T1000 (cell line): ENCODE results near the gene CLIC6.

Source experiments
- DNase-seq: peaks from one replicate; lab custom pipeline; 2025; ENCODE audit warnings: mixed read lengths; lab: John Stamatoyannopoulos, UW

The CLIC6 gene

DNA sequence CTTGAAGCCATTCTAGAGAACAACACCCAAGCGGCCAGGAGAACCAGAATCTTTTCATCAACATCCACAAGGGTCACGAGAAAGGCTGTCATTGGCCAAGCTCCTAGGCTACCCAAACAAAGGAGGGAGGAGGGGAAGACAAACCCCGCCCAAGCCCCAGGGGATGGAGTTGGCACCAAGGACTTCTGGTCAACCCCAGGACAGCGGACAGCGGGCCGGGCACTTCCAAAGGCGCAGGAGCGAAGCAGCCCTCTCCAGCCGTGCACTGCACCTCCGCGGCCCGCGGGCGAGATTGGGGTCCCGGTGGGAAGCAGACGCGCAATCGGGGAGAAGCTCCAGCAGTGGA, at the start of gene CLIC6:
CLIC6 (plus strand) TSS at position 192 of the 346 bp plus-strand sequence. CDS start 395 bp downstream, outside the sequence.
- no peak for DNase-seq

DNA sequence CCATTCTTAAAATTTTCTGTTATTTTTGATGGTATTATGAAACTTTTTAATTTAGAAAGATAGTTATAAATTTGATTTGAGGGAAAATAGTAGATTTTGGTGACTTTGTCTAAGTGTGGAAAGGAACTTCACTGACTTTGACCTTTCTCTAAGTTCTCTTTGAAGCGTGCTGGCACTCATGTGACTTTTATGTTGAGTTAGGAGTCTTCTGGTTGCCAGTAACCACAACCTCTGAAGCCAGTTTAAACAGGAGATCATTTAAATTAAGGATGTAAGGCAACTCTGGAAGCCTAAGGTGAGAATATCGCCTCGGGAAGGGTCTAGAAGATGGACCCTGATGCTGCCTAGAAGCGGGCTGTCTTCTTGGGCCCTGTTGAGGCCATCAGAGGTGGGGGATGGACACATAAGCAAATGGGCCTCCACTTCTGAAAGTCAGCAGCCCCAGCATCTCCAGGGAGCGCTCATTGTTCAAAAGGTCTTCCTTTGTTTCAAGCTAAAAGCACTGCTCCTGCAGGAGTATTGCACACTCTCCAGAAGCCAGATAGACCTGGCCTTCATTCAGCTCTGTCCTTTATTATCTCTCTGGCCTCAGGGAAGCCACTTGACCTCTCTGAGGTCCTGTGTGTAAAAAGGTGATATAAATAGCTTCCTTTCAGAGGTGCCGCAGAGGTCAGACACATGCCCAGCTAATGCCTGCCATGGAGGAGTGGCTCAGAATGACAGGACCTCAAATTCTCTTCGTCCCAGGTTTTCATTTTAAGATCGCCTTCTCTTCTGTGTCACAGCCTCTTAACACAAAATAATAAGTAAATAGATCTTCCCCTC, 48.7 kb upstream of the CLIC6 start:
- no peak for DNase-seq

DNA sequence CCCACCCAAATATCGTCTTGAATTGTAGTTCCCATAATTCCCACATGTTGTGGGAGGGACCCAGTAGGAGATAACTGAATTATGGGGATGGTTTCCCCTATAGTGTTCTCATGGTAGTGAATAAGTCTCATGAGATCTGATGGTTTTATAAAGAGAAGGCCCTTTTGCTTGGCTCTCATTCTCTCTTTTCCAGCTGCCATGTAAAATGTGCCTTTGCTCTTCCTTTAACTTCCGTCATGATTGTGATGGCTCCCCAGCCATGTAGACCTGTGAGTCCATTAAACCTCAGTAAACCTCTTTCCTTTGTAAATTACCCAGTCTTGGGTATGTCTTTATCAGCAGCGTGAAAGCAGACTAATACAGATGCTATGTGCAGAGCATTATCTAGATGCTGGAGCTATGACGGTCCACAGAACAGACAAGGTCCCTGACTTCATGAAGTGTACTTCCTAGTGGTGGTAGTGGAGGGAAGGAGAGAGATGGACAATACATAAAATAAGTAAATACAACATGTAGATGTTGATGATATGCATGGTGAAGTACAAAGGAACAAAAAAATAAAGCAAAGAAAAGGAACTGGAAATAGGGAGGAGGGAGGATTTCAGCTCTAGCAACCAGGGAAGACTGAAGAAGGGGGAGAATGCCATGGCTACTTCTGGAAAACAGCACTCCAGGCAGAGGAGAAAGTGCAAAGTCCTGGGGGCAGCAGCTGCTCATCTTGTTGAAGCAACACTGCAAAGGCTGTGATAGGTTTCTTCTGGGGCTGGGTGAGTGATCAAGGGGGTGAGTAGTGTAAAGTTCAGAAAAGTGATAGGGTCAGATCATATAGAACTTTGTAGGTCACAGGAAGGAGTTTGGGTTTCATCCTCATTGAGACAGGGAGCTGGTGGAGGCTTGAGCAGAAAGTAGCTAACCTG, 47.1 kb upstream of the CLIC6 start:
- DNase-seq, result no peak

DNA sequence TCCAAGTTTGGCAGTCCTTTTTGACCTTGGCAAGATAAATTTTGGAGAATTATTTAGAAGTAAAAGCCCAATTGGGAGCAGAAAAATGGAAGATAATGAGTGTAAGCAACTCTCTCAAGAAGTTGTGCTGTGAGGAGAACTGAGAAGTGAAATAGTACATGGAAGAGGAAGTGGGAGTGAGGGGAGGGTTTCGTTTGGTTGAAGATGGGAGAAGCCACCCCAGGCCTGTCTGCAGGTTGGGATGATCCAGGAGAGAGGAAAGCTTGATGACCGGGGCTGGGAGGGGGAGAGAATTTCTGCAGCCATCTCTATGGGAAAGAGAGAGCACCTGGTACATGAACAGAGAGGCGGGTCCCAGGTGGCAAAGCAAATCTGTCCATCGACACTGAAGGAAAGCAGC, 45.3 kb upstream of the CLIC6 start:
- no peak for DNase-seq

DNA sequence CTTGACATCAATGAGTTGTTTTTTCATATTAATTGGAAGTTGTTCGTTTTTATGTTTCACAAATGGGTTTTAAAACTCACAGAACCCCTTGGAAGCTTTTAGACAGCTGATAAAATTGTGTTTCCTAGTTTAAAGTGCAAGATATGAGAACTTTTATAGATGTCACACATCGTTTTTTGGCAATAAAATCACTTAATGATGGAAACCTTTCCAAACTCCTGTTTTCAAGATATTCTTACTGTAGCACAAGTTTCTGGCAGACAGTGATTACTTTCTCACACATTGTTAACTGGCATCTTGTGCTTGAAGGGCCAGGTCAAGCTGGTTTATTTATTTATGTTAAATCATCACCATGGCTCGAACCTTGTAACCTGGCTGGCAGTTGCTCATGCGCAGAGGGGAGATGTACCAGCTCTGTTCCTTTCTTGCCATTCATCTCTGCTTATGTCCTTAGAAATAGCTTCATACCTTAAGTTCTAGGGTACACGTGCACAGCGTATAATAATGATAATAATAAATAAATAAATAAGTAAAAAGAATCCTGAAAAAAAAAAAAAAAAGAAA, 43.7 kb upstream of the CLIC6 start:
- DNase-seq, result no peak

DNA sequence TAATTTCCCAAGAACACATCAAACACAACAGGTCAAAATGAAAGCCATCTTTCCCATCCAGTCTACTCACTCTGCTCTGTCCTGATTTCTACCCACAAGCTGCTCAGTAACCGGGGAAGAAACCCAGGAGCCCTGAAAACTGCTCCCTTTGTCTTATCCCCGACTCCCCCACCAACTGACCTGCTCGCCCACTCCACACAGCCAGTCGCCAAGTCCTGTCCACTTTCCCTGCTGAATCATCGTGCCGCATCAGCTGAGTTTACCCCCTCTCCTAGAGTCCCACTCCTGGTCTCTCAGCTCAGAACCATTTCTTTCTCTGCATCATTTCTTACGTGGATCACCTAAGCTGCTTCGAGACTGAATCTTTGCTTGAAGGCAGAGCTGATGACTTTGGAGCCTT, 42.7 kb upstream of the CLIC6 start:
- DNase-seq, result no peak

DNA sequence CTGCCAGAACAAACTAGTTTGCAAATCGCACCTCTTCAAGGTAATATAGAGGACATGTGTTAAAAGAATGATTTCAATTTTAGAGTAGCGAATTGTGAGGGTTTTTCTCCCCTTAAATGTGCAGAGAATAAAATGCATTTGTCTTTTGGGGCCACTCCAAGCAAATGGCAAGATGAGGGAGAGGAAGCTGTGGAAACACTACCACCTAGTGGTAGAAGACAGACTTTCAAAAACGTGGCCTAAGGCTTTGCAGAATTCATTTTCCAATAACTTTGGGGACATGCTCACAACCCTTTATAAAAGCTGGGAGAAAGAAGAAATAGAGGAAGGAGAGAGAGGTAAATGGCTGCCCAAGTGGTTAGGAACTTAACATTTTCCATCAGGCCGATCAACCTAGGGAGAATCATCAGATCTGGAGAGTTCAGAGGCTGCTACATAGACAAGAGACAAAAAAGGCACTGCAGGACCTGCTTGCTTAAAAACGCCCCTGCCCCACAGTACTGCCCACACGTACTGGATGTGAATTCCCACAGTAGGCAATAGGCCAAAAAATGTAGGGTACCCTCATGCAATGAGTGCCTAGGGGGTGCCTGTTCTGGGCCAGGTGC, 38.2 kb upstream of the CLIC6 start:
- DNase-seq, result peak; percentile 25

DNA sequence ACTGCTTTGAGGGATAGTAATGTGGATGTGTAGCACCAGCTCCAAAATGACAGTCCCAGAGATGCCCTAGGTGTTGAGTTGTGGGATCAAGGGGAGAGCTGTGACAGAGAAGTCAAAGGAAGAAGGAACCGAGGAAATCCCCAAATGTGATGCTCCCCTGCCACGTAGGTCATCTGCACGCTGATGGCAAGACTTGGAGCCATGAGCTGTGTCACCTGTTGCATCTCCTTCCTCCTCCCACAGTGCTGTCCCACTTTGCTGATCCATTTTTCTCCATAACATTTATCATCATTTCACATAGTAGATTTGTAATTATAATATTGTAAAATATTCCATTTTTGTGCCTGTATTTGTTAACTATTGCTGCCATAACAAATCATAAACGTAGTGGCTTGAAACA, 36.3 kb upstream of the CLIC6 start:
- no peak for DNase-seq

DNA sequence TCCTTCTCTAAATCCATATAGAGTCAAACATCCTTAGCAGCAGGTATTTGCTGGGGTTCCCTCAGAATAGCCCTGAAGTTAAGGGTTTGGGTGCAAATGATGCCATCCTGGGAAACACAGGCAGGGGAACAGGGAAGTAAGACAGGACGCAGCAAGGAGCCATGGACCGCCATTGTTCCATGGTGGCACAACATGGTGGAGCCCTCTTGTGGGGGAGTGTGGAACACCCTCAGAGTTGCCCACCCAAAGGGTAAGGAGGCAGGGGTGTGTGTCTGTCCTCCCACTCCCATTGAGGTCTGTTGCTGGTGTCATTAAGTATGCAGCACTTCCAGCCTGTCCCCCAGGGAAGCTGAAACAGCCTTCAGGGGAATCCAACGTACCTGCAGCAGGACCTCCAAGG, 33.5 kb upstream of the CLIC6 start:
- no peak for DNase-seq

DNA sequence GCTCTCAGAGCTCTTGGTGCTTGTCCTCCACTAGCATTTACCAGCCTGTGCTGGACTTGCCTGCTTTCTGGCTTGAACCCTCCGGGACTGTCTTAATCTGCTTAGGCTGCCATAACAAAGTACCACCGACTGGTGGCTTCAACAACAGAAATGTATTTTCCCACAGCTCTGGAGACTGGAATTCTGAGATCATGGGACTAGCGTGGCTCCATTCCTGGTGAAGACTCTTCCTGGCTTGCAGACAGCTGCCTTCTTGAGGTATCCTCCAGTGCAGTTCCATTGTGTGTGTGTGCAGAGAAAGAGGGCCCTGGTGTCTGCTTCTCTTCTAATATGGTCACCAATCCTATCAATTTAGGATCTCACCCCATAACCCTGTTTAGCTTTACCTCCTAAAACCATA, 31.8 kb upstream of the CLIC6 start:
- no peak for DNase-seq

DNA sequence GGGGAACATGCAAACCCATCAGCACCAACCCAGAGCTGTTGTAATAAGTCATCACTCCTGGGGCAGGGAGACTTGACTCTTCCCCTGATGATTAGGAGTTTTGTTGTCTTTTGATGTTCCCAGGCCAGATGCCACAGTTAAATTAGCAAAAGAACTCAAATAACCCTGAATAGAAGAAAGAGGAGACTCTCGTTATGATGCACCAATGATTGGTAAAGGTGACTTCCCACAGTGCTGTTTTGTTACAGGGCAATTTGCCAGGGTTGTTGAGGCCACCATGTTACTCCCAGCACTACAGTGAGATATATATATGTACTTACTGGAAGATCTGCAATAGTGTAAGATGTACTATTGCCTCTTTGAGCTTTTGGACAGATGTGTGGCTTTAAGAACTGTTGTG, 29.5 kb upstream of the CLIC6 start:
- no peak for DNase-seq

DNA sequence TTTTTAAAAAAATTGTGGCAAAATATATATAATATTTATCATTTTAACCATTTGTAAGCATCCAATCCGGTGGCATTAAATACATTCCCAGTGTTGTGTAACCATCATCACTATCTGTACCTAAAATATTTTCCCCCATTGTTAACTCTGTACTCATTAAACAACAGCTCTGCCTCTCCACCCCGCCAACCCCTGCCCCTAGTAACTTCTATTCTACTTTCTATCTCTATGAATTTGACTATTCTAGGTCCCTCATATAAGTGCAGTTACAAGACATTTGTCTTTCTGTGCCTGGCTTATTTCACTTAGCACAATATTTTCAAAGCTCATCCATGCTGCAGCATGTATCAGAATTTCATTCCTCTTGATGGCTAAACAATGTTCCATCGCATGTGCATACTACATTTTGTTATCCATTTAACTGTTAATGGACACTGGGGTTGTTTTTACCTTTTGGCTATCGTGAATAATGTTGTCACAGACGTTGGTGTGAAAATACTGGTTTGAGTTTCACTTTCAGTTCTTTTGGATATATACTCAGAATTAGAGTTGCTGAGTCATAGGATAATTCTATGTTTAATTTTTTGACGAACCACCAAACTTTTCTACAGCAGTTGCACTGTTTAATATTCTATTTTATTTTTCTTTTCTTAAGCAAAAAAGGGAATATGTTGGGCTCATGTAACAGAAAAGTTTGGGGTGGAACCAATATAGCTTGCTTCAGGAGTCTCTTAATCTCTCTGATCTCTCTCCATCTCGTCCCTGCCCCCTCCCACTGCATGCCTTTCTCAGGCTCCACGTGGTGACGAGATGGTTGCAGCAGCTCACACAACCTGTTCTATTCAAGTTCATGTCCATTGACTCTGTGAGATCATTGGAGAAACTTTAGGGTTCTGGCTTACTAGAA, 28.7 kb upstream of the CLIC6 start:
- no peak for DNase-seq

DNA sequence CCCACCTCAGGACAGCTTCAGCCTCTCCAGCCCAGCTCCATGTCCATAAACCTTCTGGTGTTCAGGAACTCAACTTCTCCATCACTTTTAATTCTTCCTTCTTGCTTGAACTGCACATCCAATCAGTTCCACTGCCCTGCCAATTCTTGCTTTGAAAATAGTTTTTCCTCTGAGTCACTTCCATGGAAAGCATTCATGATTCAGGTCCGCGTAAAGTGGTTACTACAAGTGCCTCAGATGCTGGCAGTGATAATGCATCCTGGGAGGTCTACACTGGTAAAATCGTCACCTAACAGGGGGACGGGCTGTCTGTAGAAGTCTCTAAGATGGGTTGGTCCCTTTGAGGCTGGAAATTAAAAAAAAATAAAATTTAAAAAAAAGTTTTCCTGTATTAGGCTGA, 27.9 kb upstream of the CLIC6 start:
- peak; percentile 66 for DNase-seq

DNA sequence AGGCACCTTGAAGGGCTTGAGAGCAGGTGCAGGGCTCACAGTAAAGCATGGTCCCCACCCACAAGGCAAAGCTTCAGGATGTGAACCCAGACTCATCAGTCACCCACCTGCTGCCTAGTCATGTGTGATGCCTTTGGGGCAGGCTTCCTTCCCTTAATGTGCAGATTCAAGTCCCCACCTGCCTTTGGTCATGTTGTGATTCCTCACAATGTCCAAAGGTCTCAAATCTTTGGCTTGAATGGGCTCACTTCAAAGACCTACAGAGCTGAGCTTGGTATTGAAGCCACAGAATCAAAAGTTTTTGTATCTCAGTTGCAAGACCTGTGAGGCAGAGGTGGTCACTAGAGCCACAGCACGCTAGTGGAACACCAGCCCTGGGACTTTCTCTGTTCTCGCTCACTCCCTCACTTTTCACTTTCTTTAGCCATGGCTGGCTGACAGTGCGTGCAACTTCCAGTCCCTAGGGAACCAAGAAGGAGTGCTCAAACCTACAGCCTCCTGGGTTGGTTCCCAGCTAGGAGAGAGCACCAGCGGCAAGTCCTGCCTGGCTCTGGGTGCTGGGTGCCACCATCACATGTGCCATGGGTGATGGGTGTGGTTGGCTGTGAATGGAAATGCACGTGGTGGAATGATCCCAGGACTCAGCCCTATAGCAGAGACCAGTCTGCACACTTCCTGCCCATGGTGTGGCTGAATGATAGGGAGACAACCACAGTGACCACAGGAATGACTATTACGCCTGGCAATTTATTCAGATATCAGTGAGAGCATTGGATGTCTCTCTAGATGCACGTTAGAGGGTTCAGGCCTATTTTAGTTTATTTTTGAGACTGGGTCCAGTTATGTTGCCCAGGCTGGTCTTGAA, 26.4 kb upstream of the CLIC6 start:
- DNase-seq, result no peak

DNA sequence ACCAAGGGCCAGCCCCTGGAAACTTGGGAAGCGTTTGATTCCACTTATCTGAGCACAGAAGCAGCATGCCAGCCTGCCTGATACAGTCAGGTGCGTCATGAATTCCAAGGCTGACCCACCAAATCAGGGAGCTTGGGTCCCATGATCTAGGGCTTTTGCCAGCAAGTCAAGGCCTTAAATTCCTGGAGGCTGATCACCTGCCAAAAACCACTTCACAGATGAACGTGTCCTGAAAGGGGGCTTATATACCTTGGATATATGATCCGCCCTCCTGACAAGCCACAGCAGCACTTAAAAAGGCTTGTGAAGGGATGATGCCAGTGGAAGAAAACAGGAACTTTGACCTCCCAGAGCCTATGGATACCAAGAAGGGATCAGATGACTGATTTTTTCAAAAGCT, 24.0 kb upstream of the CLIC6 start:
- DNase-seq, result no peak

DNA sequence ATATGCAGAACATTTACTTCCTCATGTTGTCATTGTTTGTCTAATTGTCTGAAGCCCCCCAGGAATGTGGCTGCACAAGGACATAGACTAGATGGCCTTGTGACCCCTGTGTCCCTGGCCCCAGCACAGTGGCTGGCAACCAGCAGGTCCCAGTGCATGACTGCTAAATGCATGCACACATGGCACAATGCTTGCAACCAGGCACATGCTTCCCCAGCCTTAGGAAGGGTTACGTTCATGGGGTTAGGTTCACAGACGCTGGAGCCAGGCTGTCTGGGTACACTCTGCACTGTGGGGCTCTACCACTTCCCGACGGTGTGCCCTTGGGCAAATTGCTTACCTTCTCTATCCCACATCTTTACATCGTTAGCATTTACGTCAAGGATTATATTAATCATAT, 21.2 kb upstream of the CLIC6 start:
- no peak for DNase-seq

DNA sequence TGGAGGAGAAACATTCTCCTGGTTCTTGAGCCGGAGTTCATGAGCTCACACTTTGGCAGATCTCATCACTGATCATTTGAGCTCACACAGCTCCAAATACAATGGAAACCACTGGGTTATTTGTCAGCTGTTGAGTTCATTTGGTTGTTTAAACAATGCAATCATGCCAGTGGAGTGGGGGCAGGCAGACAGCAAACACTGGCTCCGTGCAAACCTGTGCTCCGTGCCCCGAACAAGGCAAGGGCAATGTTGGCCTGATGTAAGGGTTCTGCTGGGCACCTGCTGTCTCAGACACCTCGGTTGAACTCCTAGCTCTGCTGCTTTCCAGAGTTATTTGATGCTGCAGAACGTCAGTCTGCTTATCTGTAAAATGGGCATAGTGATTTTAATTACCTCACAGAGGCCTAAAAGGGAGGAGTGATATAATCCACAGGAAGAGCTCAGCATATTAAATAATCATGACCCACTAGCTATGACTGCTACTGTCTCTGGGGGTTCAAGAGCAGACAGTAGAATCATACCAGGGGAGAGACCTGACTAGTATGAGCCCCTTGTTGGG, 20.0 kb upstream of the CLIC6 start:
- DNase-seq, result no peak

DNA sequence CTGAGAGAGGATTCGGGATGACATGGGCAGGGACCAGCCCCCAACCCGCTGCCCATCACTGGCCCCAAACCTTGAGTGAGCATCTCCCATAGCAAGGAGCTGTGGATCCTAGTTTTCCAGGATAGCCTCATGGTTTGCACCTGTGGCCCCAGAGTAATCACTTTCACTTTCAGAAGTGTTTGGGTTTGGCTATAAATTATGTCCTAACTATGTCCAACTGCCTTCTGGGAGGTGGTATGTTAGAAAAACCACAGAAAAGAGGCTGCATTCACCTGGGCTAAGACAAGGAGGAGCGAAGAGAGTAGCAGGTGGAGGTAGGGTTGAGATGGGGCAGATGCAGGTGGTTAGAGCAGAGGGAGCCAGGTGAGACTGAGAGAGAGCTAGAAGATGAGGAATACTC, 19.4 kb upstream of the CLIC6 start:
- no peak for DNase-seq

DNA sequence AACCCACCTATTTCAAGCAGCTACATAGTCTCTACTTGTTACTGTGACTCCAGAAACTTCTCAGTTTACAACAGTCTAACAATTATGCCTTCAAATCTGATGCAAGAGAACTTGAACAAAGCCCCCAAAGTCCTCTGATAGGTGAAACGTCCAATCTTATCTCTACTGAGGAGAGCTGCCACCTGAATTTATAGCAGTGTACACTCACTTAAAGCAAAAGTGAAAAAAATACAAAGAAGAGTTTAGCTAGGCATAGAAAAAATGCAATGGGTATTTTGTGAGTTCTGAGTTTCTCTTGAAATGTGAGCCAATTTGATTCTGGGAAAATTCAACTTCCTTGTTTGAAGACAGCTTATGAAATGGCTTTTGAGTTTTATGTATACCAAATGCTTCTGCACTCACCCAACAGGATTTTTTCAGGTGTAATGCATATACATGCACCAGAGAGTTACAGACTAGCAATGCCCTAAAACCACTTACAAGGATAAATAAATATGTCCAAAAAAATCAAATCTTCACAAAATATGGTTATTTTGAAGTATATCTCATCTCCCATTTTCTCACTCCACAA, 17.8 kb upstream of the CLIC6 start:
- no peak for DNase-seq

DNA sequence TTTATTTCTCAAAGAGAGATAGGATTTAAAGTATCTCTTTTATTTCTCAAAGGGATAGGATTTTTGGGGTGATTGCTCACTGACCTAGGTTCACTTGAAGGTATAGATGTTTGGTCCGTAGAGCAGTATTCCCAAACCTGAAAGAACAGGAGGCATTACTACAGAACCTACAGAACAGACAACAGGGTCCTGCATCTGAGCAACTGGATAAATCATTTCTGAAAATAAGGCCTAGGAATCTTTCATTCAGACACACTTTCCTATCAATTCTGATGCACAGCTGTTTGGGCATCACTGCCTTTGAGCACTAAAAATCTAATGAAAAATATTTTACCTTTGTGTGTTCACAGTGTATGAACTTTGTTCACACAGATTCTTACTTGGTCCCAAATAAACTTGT, 17.2 kb upstream of the CLIC6 start:
- DNase-seq, result no peak
